Natural killer cell (primary cell): ENCODE results near the gene FSIP1. TPM values are rescaled to one million over a fixed set of nuclear protein-coding genes. Genes with fewer than 3 reads are reported as not detected.
A peak's percentile ranks its signal among the peaks of the same experiment; 100 is the strongest.

Source experiments
- ATAC-seq, 3 donors: fragments of 150-1000 bp in 2 of 3; fragments of 200-7000 bp in 1 of 3; cut with Tn5 transposase; 1 replicate in 1 of 3; 2 replicates in 2 of 3; pipeline ENCODE4 v1.10.0; 2021; ENCODE audit warnings: mild to moderate bottlenecking in 2 of 3, moderate library complexity in 2 of 3
- DNase-seq, 2 donors: peaks; one replicate each; pipeline versions ENCODE4 v3.0.0 to v3.0.0-alpha.2; 2013 to 2021; ENCODE audit warnings: mixed read lengths in 1 of 2
- H3K27ac ChIP-seq: one replicate; pipeline ENCODE4 v1.5.1; 2013; ENCODE audit warnings: mild to moderate bottlenecking, low read length
- H3K27me3 ChIP-seq: one replicate; pipeline ENCODE4 v1.6.1; 2013; ENCODE audit warnings: low read length; ENCODE audit not compliant: control insufficient read depth, insufficient read depth
- H3K36me3 ChIP-seq: one replicate; pipeline ENCODE4 v1.6.1; 2013; ENCODE audit warnings: low read length; ENCODE audit not compliant: control insufficient read depth, insufficient read depth
- H3K4me1 ChIP-seq: one replicate; pipeline ENCODE4 v1.6.1; 2013; ENCODE audit warnings: low read length; ENCODE audit not compliant: control insufficient read depth, insufficient read depth
- H3K4me3 ChIP-seq: one replicate; pipeline ENCODE4 v1.5.1; 2013; ENCODE audit warnings: low read length
- H3K9me3 ChIP-seq: one replicate; pipeline ENCODE4 v1.6.1; 2013; ENCODE audit warnings: low read length; ENCODE audit not compliant: control insufficient read depth, insufficient read depth
- H3K27ac Mint-ChIP-seq, 2 donors: one replicate each; pipeline ENCODE4 v1.8.0; 2022; ENCODE audit warnings: mild to moderate bottlenecking in 2 of 2, mixed read lengths in 2 of 2, moderate library complexity in 1 of 2
- H3K27me3 Mint-ChIP-seq, 2 donors: one replicate each; pipeline ENCODE4 v1.8.0; 2022; ENCODE audit warnings: low read depth in 2 of 2, mixed read lengths in 2 of 2
- H3K36me3 Mint-ChIP-seq: one replicate; pipeline ENCODE4 v1.8.0; 2022; ENCODE audit warnings: mixed read lengths
- H3K4me1 Mint-ChIP-seq, 2 donors: one replicate each; pipeline ENCODE4 v1.8.0; 2022; ENCODE audit warnings: mixed read lengths in 2 of 2
- H3K4me3 Mint-ChIP-seq: one replicate; pipeline ENCODE4 v1.8.0; 2022; ENCODE audit warnings: mild to moderate bottlenecking, moderate library complexity, mixed read lengths
- H3K9me3 Mint-ChIP-seq, 2 donors: one replicate each; pipeline ENCODE4 v1.8.0; 2022; ENCODE audit warnings: mixed read lengths in 2 of 2
- CTCF ChIP-seq: fragments of 200-600 bp; IDR thresholded peaks from one replicate; pipeline ENCODE4 v1.8.0; 2022; ENCODE audit warnings: antibody characterized with exemption
- WGBS: methylation state at CpG from one replicate; pipeline ENCODE4 v1.1.7; 2013; ENCODE audit warnings: missing lambda C conversion rate; ENCODE audit not compliant: insufficient coverage; 5-methylcytosine and 5-hydroxymethylcytosine counted together
- intact Hi-C: fragments of 100-400 bp; cut with micrococcal nuclease; formaldehyde crosslinking; loops from one replicate; pipeline ENCODE4 v1.14.2; 2022
- total RNA-seq, 4 donors: library from RNA; stranded (reverse); fragments of 120-200 nt in 1 of 4; gene quantifications; one replicate each; pipeline versions ENCODE4 v1.2.3 to v1.2.4, GENCODE V29; 2013 to 2022

The FSIP1 gene
- total RNA-seq, 3 donors from 2014 or later (not counting 1 experiment from before 2014, with no cell fraction given): 1.1 to 2.3 (median 1.8) TPM

- H3K36me3 Mint-ChIP-seq: no peaks in the 10 kb centered on the region
- Histone ChIP-seq H3K4me3 (no peak overlapping the region), H3K9me3 (no peaks in the 10 kb centered on the region), H3K27ac (no peak overlapping the region), H3K4me1 (peaks cover 6% of the 10 kb centered on the region), H3K27me3 (no peaks in the 10 kb centered on the region), H3K36me3 (no peaks in the 10 kb centered on the region)
- H3K4me3 Mint-ChIP-seq: peak overlapping the region; percentile 65
- no peak overlapping the region for H3K27ac Mint-ChIP-seq
- intact Hi-C loops: no loop called here
- ATAC-seq (peak; percentile 24 to 61 (median 39)), DNase-seq (no peak)
- H3K27me3 Mint-ChIP-seq: no peaks in the 10 kb centered on the region
- no peaks in the 10 kb centered on the region for H3K9me3 Mint-ChIP-seq
- WGBS: 87% methylated on average over 7 of the region's 7 CpGs
- no peak for TF ChIP-seq CTCF
- H3K4me1 Mint-ChIP-seq: peaks cover 10% of the 10 kb centered on the region in 2 donors
These were observed 38.1 kb downstream of the FSIP1 start for GRCh38 chr15:39744334-39745103.

GRCh38 chr15:39743611-39744010, 39.0 kb downstream of the FSIP1 start:
- no peaks in the 10 kb centered on the region for H3K9me3 ChIP-seq
- Mint-ChIP-seq H3K4me1 (peaks cover 10% of the 10 kb centered on the region in 2 donors), H3K4me3 (no peak overlapping the region), H3K27me3 (no peaks in the 10 kb centered on the region), H3K27ac (no peak overlapping the region), H3K9me3 (no peaks in the 10 kb centered on the region), H3K36me3 (no peaks in the 10 kb centered on the region)
- H3K36me3 ChIP-seq: no peaks in the 10 kb centered on the region
- H3K4me1 ChIP-seq: peaks cover 6% of the 10 kb centered on the region
- no peak for TF ChIP-seq CTCF
- WGBS: 47% methylated on average over 2 of the region's 2 CpGs
- DNase-seq (no peak), ATAC-seq (no peak)
- H3K27me3 ChIP-seq: no peaks in the 10 kb centered on the region
- no peak overlapping the region for H3K27ac ChIP-seq
- intact Hi-C loops: no loop called here
- no peak overlapping the region for H3K4me3 ChIP-seq

- ATAC-seq (no peak), DNase-seq (no peak)
- intact Hi-C loops: no loop called here
- Histone ChIP-seq H3K9me3 (no peaks in the 10 kb centered on the region), H3K4me3 (no peak overlapping the region), H3K36me3 (no peaks in the 10 kb centered on the region), H3K27me3 (no peaks in the 10 kb centered on the region), H3K4me1 (peaks cover 6% of the 10 kb centered on the region), H3K27ac (no peak overlapping the region)
- no peak for TF ChIP-seq CTCF
- no peaks in the 10 kb centered on the region for H3K9me3 Mint-ChIP-seq
- peaks cover 0 to 3% of the 10 kb centered on the region in 2 donors for H3K27me3 Mint-ChIP-seq
- H3K4me3 Mint-ChIP-seq: no peak overlapping the region
- H3K27ac Mint-ChIP-seq: no peak overlapping the region
- peaks cover 10% of the 10 kb centered on the region in 2 donors for H3K4me1 Mint-ChIP-seq
- no peaks in the 10 kb centered on the region for H3K36me3 Mint-ChIP-seq
These were observed 41.4 kb downstream of the FSIP1 start for GRCh38 chr15:39741258-39741657.

- Histone ChIP-seq H3K27me3 (no peaks in the 10 kb centered on the region), H3K4me1 (no peaks in the 10 kb centered on the region), H3K27ac (no peak overlapping the region), H3K36me3 (no peaks in the 10 kb centered on the region), H3K9me3 (no peaks in the 10 kb centered on the region), H3K4me3 (no peak overlapping the region)
- Mint-ChIP-seq H3K4me3 (no peak overlapping the region), H3K27ac (no peak overlapping the region), H3K9me3 (no peaks in the 10 kb centered on the region), H3K27me3 (peaks cover 0 to 3% of the 10 kb centered on the region in 2 donors), H3K4me1 (peaks cover 1% of the 10 kb centered on the region in 2 donors), H3K36me3 (no peaks in the 10 kb centered on the region)
- WGBS: 96% methylated on average over 3 of the region's 3 CpGs
- DNase-seq: no peak
- intact Hi-C loops: no loop called here
- no peak for TF ChIP-seq CTCF
- no peak for ATAC-seq
These were observed 43.6 kb downstream of the FSIP1 start for GRCh38 chr15:39738998-39739397.
